Immature natural killer cell (primary cell): Measurements from ENCODE around the gene MCUB. TPM values are rescaled to one million over a fixed set of nuclear protein-coding genes. Genes with fewer than 3 reads are reported as not detected.

ENCODE experiments used
- DNase-seq, 3 donors: peaks; one replicate each; pipeline ENCODE4 v3.0.0; 2022; ENCODE audit warnings: mixed read lengths in 1 of 3
- H3K27ac Mint-ChIP-seq, 6 donors: one replicate each; pipeline ENCODE4 v1.8.0; 2020; ENCODE audit warnings: mixed read lengths in 6 of 6, mild to moderate bottlenecking in 5 of 6, inconsistent platforms in 4 of 6, moderate library complexity in 3 of 6
- H3K27me3 Mint-ChIP-seq, 3 donors: one replicate each; pipeline ENCODE4 v1.8.0; 2020 to 2021; ENCODE audit warnings: low read depth in 3 of 3, mild to moderate bottlenecking in 3 of 3, mixed read lengths in 3 of 3, moderate library complexity in 3 of 3, inconsistent platforms in 1 of 3
- H3K36me3 Mint-ChIP-seq, 3 donors: one replicate each; pipeline ENCODE4 v1.8.0; 2020; ENCODE audit warnings: mixed read lengths in 3 of 3, inconsistent platforms in 2 of 3, mild to moderate bottlenecking in 2 of 3
- H3K4me1 Mint-ChIP-seq, 2 donors: one replicate each; pipeline ENCODE4 v1.8.0; 2020; ENCODE audit warnings: inconsistent platforms in 2 of 2, mild to moderate bottlenecking in 2 of 2, mixed read lengths in 2 of 2, moderate library complexity in 1 of 2
- H3K4me3 Mint-ChIP-seq, 5 donors: one replicate each; pipeline ENCODE4 v1.8.0; 2020; ENCODE audit warnings: mild to moderate bottlenecking in 5 of 5, mixed read lengths in 5 of 5, inconsistent platforms in 3 of 5, moderate library complexity in 3 of 5
- H3K9me3 Mint-ChIP-seq, 6 donors: one replicate each; pipeline ENCODE4 v1.8.0; 2020; ENCODE audit warnings: mild to moderate bottlenecking in 6 of 6, mixed read lengths in 6 of 6, inconsistent platforms in 4 of 6, moderate library complexity in 3 of 6
- polyA plus RNA-seq, 3 donors: library from polyadenylated mRNA; unstranded; fragments of 300-500 nt; fragmentation: Illumina TruSeq; gene quantifications; one replicate each; pipeline ENCODE4 v1.2.3, GENCODE V29; 2021

The MCUB gene
- polyA plus RNA-seq, 3 donors from 2014 or later, result 50.9 to 94.2 (median 93.7) TPM

GRCh38 chr4:109683621-109684253 lies 123.7 kb downstream of the MCUB start:
- Mint-ChIP-seq H3K27ac (no peak overlapping the region), H3K4me3 (no peak overlapping the region), H3K9me3 (no peaks in the 10 kb centered on the region), H3K36me3 (peaks cover 18 to 22% (median 21%) of the 10 kb centered on the region in 3 donors), H3K27me3 (peaks cover 0 to 2% (median 0%) of the 10 kb centered on the region in 3 donors), H3K4me1 (no peaks in the 10 kb centered on the region)
- DNase-seq, result no peak

DNA sequence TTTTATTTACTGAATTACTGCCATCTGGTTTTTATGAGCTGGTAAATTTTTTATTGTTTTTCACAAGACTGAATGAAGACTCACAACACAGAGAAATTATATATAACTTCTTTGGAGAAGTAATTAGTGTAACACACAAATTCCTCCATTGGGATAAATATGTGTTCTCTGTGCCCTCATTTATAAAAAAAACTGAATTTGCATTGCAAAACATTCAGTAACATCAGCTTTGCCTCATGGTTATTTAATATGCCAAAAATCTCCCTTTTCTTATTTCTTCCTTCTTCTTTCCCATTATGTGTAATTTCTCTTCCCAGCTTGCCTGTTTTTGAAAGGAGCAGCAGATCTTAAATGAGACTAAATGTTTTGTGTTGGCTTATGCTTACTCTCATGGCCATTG lies 124.7 kb downstream of the MCUB start:
- no peaks in the 10 kb centered on the region for H3K9me3 Mint-ChIP-seq
- H3K27ac Mint-ChIP-seq, result peak overlapping the region in 1 of 6 donors; percentile 1
- no peak overlapping the region for H3K4me3 Mint-ChIP-seq
- peaks cover 18 to 22% (median 21%) of the 10 kb centered on the region in 3 donors for H3K36me3 Mint-ChIP-seq
- no peak for DNase-seq
- H3K4me1 Mint-ChIP-seq, result no peaks in the 10 kb centered on the region
- H3K27me3 Mint-ChIP-seq, result peaks cover 0 to 2% (median 0%) of the 10 kb centered on the region in 3 donors

DNA sequence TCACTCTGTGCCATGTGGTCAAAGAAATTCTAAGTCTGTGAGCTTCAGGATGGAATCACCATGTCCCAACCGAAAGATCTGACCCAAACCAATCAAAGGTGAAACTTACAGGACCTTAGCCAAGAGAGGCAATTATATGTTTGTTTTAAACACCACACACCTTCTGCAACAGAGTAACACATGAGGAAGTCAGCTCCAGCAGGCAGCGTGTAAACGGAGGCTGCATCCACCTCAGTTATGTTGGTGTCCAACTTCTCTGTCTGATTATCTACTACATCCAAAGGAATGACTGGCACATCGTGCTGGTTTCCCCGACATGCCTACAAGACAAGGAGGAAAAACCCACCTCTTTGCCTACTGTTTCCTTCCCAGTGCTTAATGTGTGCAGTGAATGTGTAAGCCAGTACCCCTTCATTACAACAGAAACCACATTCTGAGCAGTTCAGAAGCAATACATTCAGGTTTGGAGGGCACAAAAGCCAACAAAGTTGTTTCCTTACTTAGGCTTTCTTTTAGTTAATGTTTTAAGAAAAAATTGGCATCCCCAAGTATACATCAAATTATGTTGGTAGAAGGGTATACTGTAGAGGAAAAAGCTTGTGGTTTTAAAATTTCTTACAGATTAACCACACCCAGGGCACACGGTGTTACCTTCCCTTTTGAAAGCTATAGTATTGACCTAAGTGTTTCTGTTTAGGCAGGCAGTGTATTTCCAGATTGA lies 130.8 kb downstream of the MCUB start:
- peak in 2 of 3 donors; percentile 22 to 25 for DNase-seq
- Mint-ChIP-seq H3K4me3 (peak overlapping the region in 3 of 5 donors; percentile 1 to 18 (median 18)), H3K36me3 (peaks cover 10 to 30% (median 12%) of the 10 kb centered on the region in 3 donors)

GRCh38 chr4:109691411-109691920 lies 131.4 kb downstream of the MCUB start:
- Mint-ChIP-seq H3K4me3 (peak overlapping the region in 1 of 5 donors; percentile 1), H3K9me3 (no peaks in the 10 kb centered on the region), H3K4me1 (peaks cover 19 to 25% of the 10 kb centered on the region in 2 donors), H3K27me3 (peaks cover 0 to 3% (median 0%) of the 10 kb centered on the region in 3 donors), H3K36me3 (peaks cover 10 to 32% (median 14%) of the 10 kb centered on the region in 3 donors), H3K27ac (peak overlapping the region in 2 of 6 donors; percentile 38 to 53)
- DNase-seq, result no peak

More for the DNA sequence above, 130.8 kb downstream of the MCUB start:
- Mint-ChIP-seq H3K27ac (peak overlapping the region in 3 of 6 donors; percentile 21 to 55 (median 53)), H3K4me1 (peaks cover 19 to 25% of the 10 kb centered on the region in 2 donors), H3K9me3 (no peaks in the 10 kb centered on the region), H3K27me3 (peaks cover 0 to 3% (median 0%) of the 10 kb centered on the region in 3 donors)

DNA sequence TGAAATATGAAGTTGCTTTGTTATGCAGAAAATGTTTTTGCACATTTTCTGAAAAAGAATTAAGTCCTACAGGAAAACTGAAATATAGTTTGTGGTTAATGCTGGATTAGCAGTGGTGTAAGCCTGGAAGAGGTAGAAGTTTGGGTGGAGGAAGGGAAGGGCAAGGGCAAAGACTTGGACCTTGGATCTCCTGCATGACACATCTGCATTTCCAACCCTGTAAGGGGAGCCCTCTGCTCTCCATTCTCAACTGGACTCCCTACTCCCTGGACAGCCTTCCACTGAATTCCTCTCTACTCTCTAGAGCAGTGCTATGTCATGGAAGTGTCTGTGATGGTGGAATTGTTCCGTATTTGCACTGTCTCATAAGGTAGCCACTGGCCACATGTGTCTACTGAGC lies 138.6 kb downstream of the MCUB start:
- no peak for DNase-seq
- peaks cover 0 to 2% (median 0%) of the 10 kb centered on the region in 3 donors for H3K27me3 Mint-ChIP-seq
- H3K36me3 Mint-ChIP-seq, result peaks cover 0 to 15% (median 3%) of the 10 kb centered on the region in 3 donors
- H3K9me3 Mint-ChIP-seq, result no peaks in the 10 kb centered on the region
- H3K4me3 Mint-ChIP-seq, result no peak overlapping the region
- peaks cover 17 to 19% of the 10 kb centered on the region in 2 donors for H3K4me1 Mint-ChIP-seq
- H3K27ac Mint-ChIP-seq, result no peak overlapping the region

DNA sequence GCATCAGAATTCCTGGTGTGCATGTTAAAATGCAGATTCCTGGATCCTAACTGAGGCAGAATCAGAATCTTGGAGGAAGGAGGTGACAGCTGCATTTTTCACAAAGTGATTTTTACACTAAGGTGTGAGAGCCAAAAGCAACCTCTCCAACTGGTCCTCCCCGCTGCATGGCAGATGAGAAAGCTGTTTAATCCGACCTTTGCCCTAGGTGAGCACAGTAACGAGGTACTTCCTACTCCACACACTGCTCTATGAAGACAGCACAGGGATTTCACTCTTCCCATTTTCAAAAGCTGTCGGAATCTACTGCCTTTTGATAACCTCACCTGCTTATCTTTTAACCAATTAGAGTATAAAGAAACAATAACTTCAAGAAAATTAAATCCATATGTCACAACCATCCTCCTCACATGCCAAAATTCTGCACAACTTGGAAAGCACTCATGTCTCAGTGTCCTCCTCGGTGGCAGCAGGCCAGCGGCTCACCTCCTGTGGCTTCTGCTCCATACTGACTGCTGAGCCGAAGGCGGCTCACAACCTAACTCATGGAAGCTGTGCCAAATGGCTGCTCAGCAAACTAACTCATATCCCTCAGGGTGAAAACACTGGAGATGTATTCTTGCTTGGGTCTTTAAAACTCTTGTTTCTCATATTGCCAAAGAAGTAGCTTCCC lies 139.6 kb downstream of the MCUB start:
- peaks cover 0 to 9% (median 3%) of the 10 kb centered on the region in 3 donors for H3K36me3 Mint-ChIP-seq
- DNase-seq, result no peak
- H3K9me3 Mint-ChIP-seq, result no peaks in the 10 kb centered on the region
- peaks cover 0 to 2% (median 0%) of the 10 kb centered on the region in 3 donors for H3K27me3 Mint-ChIP-seq
- H3K4me3 Mint-ChIP-seq, result no peak overlapping the region
- peaks cover 21 to 24% of the 10 kb centered on the region in 2 donors for H3K4me1 Mint-ChIP-seq
- H3K27ac Mint-ChIP-seq, result no peak overlapping the region

- H3K9me3 Mint-ChIP-seq, result no peaks in the 10 kb centered on the region
- H3K27ac Mint-ChIP-seq, result peak overlapping the region; percentile 36 to 88 (median 78)
- H3K4me3 Mint-ChIP-seq, result peak overlapping the region; percentile 88 to 97 (median 94)
- H3K27me3 Mint-ChIP-seq, result peaks cover 0 to 2% (median 0%) of the 10 kb centered on the region in 3 donors
- peaks cover 0 to 5% (median 0%) of the 10 kb centered on the region in 3 donors for H3K36me3 Mint-ChIP-seq
- H3K4me1 Mint-ChIP-seq, result peaks cover 21 to 24% of the 10 kb centered on the region in 2 donors
- DNase-seq, result peak in 1 of 3 donors; percentile 5
These were observed 141.7 kb downstream of the MCUB start for GRCh38 chr4:109701566-109702410.

DNA sequence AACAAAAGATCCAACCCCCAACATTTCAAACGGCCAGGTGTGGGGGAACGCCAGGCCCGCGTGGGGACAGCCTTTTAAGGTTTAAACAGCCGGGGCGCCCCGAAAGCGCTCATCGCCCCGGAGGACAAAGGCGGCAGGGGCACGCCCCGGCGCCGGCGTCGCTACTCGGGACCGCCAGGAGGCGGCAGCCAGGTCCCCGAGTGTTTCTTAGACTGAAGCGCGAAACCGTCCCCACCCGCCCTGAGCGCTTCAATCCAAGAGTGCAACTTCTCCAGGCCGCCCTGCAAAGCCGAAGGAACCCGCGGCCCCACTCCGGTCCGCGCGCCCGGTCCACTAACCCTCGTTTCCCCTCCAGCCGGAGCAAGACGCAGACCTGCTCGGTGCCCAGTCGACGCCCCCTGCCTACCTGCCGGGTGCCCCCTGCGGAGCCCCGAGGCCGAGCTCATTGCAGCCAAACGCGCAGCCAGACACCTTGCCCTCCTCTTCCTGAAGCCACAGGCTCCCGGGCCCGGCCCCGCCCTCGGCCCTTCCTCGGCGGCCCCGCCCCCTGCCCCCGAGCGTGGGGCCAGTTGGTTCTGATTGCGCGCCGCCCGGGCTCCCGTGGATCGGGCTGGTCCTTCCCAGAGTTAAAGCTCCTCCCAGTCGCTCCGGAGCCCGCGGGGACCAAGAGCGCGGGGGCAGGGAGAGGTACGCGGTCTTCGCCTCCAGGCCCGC lies 143.1 kb downstream of the MCUB start, which contains the start of gene CASP6:
Gene CASP6, minus strand, starts transcription at position 496 of the 714 bp plus-strand sequence. Its CDS starts 50 bp downstream, at position 446.
- peak within 1 kb of the TSS; percentile 88 to 97 (median 94) for H3K4me3 Mint-ChIP-seq
- H3K36me3 Mint-ChIP-seq, result no peaks in the 10 kb centered on the region
- H3K27ac Mint-ChIP-seq, result peak within 1 kb of the TSS; percentile 36 to 88 (median 78)
- no peaks in the 10 kb centered on the region for H3K9me3 Mint-ChIP-seq
- peak; percentile 59 to 65 (median 63) for DNase-seq
- H3K4me1 Mint-ChIP-seq, result peaks cover 21 to 24% of the 10 kb centered on the region in 2 donors
- peaks cover 0 to 2% (median 0%) of the 10 kb centered on the region in 3 donors for H3K27me3 Mint-ChIP-seq

DNA sequence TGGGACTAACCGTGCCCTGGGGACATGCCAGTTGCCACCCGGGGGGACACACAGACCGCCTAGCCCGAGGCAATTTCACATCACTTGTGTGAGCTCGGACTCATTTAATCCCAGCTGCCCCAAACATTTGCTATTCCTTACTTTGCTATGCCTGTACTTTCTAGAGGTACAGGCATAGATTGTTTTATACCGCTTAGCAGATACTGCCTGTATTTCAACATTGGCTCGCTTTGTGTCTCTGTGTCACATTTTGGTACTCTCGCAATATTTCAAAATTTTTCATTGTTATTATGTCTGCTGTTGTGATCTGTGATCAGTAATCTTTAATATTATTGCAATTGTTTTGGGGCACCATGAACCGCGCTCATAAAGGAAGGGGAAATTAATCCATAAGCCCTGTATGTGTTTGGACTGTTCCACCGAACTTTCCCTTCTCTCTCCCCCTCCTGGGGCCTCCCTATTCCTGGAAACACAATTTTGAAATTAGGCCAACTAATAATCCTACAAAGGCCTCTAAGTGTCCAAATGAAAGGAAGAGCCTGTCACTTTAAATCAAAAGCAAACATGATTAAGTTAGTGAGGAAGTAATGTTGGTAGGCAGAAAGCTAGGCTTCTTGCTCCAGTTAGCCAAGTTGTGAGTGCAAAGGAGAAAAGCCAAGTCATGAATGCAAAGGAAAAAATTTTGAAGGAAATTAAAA lies 143.8 kb downstream of the MCUB start:
- H3K36me3 Mint-ChIP-seq, result peaks cover 0 to 3% (median 0%) of the 10 kb centered on the region in 3 donors
- H3K4me1 Mint-ChIP-seq, result peaks cover 21 to 24% of the 10 kb centered on the region in 2 donors
- peak overlapping the region in 4 of 6 donors; percentile 22 to 88 (median 58) for H3K27ac Mint-ChIP-seq
- H3K27me3 Mint-ChIP-seq, result peaks cover 0 to 2% (median 0%) of the 10 kb centered on the region in 3 donors
- H3K9me3 Mint-ChIP-seq, result no peaks in the 10 kb centered on the region
- peak overlapping the region; percentile 88 to 97 (median 94) for H3K4me3 Mint-ChIP-seq
- DNase-seq, result no peak

DNA sequence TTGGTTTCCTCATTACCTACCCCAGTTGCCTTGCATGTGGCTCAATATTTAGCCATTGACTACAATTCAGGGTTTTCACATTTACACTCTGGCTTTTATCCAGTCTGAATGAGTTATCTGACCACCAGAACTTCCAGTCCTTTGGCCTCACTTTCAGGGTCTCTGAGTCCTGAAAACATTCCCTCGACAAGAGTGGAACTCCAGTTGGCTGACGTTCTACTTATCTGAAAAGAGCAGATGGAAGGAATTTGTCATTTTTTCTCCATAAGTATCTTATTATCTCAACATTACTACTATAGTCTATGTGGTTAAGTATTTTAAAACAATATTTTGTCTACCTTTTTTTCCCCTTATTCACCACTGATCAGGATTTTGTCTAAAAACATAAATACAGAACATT lies 148.4 kb downstream of the MCUB start:
- Mint-ChIP-seq H3K27ac (no peak overlapping the region), H3K9me3 (no peaks in the 10 kb centered on the region), H3K4me1 (peaks cover 3 to 7% of the 10 kb centered on the region in 2 donors), H3K27me3 (no peaks in the 10 kb centered on the region), H3K36me3 (peaks cover 3 to 11% (median 8%) of the 10 kb centered on the region in 3 donors), H3K4me3 (no peak overlapping the region)
- DNase-seq, result no peak

- no peak for DNase-seq
- peaks cover 3 to 11% (median 8%) of the 10 kb centered on the region in 3 donors for H3K36me3 Mint-ChIP-seq
- H3K4me1 Mint-ChIP-seq, result peaks cover under 1 to 2% of the 10 kb centered on the region in 2 donors
- no peak overlapping the region for H3K27ac Mint-ChIP-seq
- H3K9me3 Mint-ChIP-seq, result no peaks in the 10 kb centered on the region
- H3K4me3 Mint-ChIP-seq, result no peak overlapping the region
- no peaks in the 10 kb centered on the region for H3K27me3 Mint-ChIP-seq
These were observed 148.9 kb downstream of the MCUB start for GRCh38 chr4:109708990-109709389.

DNA sequence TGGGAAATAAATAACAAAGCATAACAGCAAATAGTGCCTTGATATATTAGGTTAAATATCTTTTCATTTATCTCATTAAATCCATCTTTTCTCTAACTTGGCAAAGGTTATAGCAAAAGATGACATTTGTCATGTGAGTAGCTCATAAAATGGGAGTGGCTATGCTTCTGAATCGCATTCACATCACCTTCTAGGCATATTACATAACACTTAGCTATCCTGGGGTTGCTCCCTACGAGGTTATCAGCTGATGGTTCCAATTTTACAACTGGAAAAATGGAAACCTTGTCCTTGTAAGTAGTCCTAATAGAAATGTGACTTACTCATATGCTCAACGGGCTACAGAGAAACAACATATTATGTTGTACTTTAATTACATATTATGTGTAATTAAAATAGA lies 153.5 kb downstream of the MCUB start:
- Mint-ChIP-seq H3K9me3 (no peaks in the 10 kb centered on the region), H3K27me3 (no peaks in the 10 kb centered on the region), H3K4me1 (no peaks in the 10 kb centered on the region), H3K36me3 (peaks cover 5 to 30% (median 11%) of the 10 kb centered on the region in 3 donors), H3K4me3 (no peak overlapping the region), H3K27ac (no peak overlapping the region)
- DNase-seq, result no peak
